K562 (cell line): ENCODE measurements around the gene TRAK1. TPM values are rescaled to one million over a fixed set of nuclear protein-coding genes. Genes with fewer than 3 reads are reported as not detected.

Source experiments
- REST ChIP-seq, 2 experiments: fragments of 450-650 bp; formaldehyde crosslinking in 1 of 2; IDR thresholded peaks; 2 replicates each; pipeline versions ENCODE4 v1.4.0 to v1.6.1; 2014 to 2020; ENCODE audit warnings: mild to moderate bottlenecking in 2 of 2, borderline replicate concordance in 1 of 2, low read depth in 1 of 2
- SRSF7 ChIP-seq: fragments of 200-400 bp; formaldehyde crosslinking; optimal IDR thresholded peaks from 2 replicates; pipeline ENCODE3; 2017; ENCODE audit warnings: mild to moderate bottlenecking, low read depth, low read length
- polyA plus RNA-seq, 8 experiments: library from polyadenylated mRNA; depleted of rRNA in 4 of 8; stranded (reverse) in 5 of 8; unstranded in 3 of 8; fragments of >200 nt; fragmentation: Nextera tagmentation in 2 of 8; fragmentation: Illumina TruSeq in 1 of 8; extraction: Ambion mirVana in 2 of 8; extraction: Trizol in 1 of 8; gene quantifications; 2 replicates each; pipeline versions ENCODE4 v1.2.1 to v1.2.3, GENCODE V29; 2011 to 2014; ENCODE audit warnings: inconsistent platforms in 1 of 8, missing spikeins in 1 of 8
- total RNA-seq, 7 experiments: library from RNA; depleted of rRNA in 6 of 7; stranded (reverse); fragments of >200 nt in 6 of 7; fragmentation: Illumina TruSeq in 2 of 7; extraction: Trizol in 2 of 7; gene quantifications; 2 replicates each; pipeline versions ENCODE4 v1.2.1 to v1.2.3, GENCODE V29; 2011 to 2021; ENCODE audit warnings: low replicate concordance in 1 of 7

TRAK1 gene
- total and polyA plus RNA-seq, 9 of the 15 experiments (the other 6 are each of a cell fraction or from before 2014, with no cell fraction given) = 5.3 to 28.5 (median 17.5) TPM

GRCh38 chr3:42118762-42119361, 27.7 kb downstream of the TRAK1 start (continued):
- TF ChIP-seq REST (IDR thresholded peaks at IDR 0.05; ENCODE audit: borderline replicate concordance) (peak; percentile 19; the same call in 1 of the 2 replicates), REST (CRISPR knock-in tag; IDR thresholded peaks at IDR 0.05; ENCODE audit: low read depth) (no peak), SRSF7 (no peak)
